HEK293T (cell line): ENCODE measurements around the gene ADPGK.
"Not testable (repeated sequence)": the region's sequence is repeated elsewhere in the genome, so short reads cannot be mapped to it uniquely, and the experiment has no call there.

Experiments used
- CTCF ChIA-PET: fragments of 350-600 bp; formaldehyde crosslinking; extraction: SDS; loops from one replicate; lab custom pipeline; 2021; ENCODE audit warnings: antibody characterized with exemption, inconsistent platforms; lab: Yijun Ruan, JAX
- POLR2A ChIA-PET: fragments of 350-600 bp; formaldehyde crosslinking; extraction: SDS; loops from one replicate; lab custom pipeline; 2020; ENCODE audit warnings: antibody characterized with exemption, inconsistent platforms; lab: Yijun Ruan, JAX
- DNase-seq: peaks from one replicate; pipeline ENCODE4 v3.0.0; 2012; ENCODE audit warnings: mixed read lengths; ENCODE audit errors: extremely low spot score
- ARNT ChIP-seq: fragments of 450-650 bp; IDR thresholded peaks from 2 replicates; pipeline ENCODE4 v1.6.1; 2017; ENCODE audit warnings: mild to moderate bottlenecking
- BHLHE40 ChIP-seq: fragments of 450-650 bp; IDR thresholded peaks from 2 replicates; pipeline ENCODE4 v1.6.1; 2016; ENCODE audit warnings: mild to moderate bottlenecking, moderate library complexity, borderline replicate concordance
- CTBP1 ChIP-seq: fragments of 450-650 bp; IDR thresholded peaks from 2 replicates; pipeline ENCODE4 v1.6.1; 2016; ENCODE audit warnings: borderline replicate concordance
- ELF4 ChIP-seq: fragments of 450-650 bp; IDR thresholded peaks from 2 replicates; pipeline ENCODE4 v1.6.1; 2017; ENCODE audit warnings: antibody characterized with exemption
- FOXA1 ChIP-seq: fragments of 450-650 bp; IDR thresholded peaks from 2 replicates; pipeline ENCODE4 v1.6.1; 2016; ENCODE audit warnings: mild to moderate bottlenecking
- FOXK2 ChIP-seq: fragments of 450-650 bp; IDR thresholded peaks from 2 replicates; pipeline ENCODE4 v1.6.1; 2016; ENCODE audit warnings: mild to moderate bottlenecking
- FOXM1 ChIP-seq: fragments of 450-650 bp; IDR thresholded peaks from 2 replicates; pipeline ENCODE4 v1.6.1; 2017; ENCODE audit warnings: mild to moderate bottlenecking, borderline replicate concordance
- HDGF ChIP-seq: fragments of 450-650 bp; IDR thresholded peaks from 2 replicates; pipeline ENCODE4 v1.6.1; 2017; ENCODE audit warnings: antibody characterized with exemption, borderline replicate concordance
- L3MBTL2 ChIP-seq: fragments of 450-650 bp; conservative IDR thresholded peaks from 2 replicates; pipeline ENCODE4 v1.6.1; 2016; ENCODE audit warnings: mild to moderate bottlenecking
- LEF1 ChIP-seq: fragments of 450-650 bp; IDR thresholded peaks from 2 replicates; pipeline ENCODE4 v1.6.1; 2017; ENCODE audit warnings: mild to moderate bottlenecking, borderline replicate concordance
- NFRKB ChIP-seq: fragments of 450-650 bp; IDR thresholded peaks from 2 replicates; pipeline ENCODE4 v1.6.1; 2016; ENCODE audit warnings: mild to moderate bottlenecking, moderate library complexity
- PKNOX1 ChIP-seq: fragments of 450-650 bp; IDR thresholded peaks from 2 replicates; pipeline ENCODE4 v1.6.1; 2016
- SP1 ChIP-seq: fragments of 450-650 bp; IDR thresholded peaks from 2 replicates; pipeline ENCODE4 v1.6.1; 2017
- SUZ12 ChIP-seq: fragments of 450-650 bp; IDR thresholded peaks from 2 replicates; pipeline ENCODE4 v1.6.1; 2016; ENCODE audit warnings: mild to moderate bottlenecking
- TARDBP ChIP-seq: fragments of 450-650 bp; IDR thresholded peaks from 2 replicates; pipeline ENCODE4 v1.6.1; 2016
- ZNF384 ChIP-seq: fragments of 450-650 bp; IDR thresholded peaks from 2 replicates; pipeline ENCODE4 v1.6.1; 2016

The ADPGK gene

GRCh38 chr15:72732086-72732485 is 51.5 kb downstream of the ADPGK start:
- POLR2A ChIA-PET: interaction anchor here (1.2 to 1.4 kb wide), 2 partner anchors 10 to 46 kb away, joined by 3 to 4 read pairs; partner anchors contain the start of genes BBS4 and HIGD2B
- DNase-seq: no peak
- TF ChIP-seq SUZ12 (no peak), LEF1 (no peak), HDGF (no peak), L3MBTL2 (no peak), ELF4 (no peak), FOXA1 (no peak), NFRKB (no peak), TARDBP (no peak), FOXM1 (no peak), FOXK2 (no peak)
- CTCF ChIA-PET: interaction anchor here (4.6 kb wide), 1 partner anchor 10 kb away, joined by 15 read pairs; no protein-coding TSS in a partner anchor

GRCh38 chr15:72728821-72729220 is 54.7 kb downstream of the ADPGK start:
- POLR2A ChIA-PET: no interaction called here
- TF ChIP-seq SP1: no peak
- no peak for TF ChIP-seq ELF4
- TF ChIP-seq PKNOX1: no peak
- DNase-seq: no peak
- CTCF ChIA-PET: no interaction called here

- DNase-seq, POLR2A ChIA-PET, CTCF ChIA-PET: not testable (repeated sequence)
Observed at GRCh38 chr15:72728249-72728648, 55.3 kb downstream of the ADPGK start.

- ChIA-PET CTCF (interaction anchor here (1.2 kb wide), 1 partner anchor 53 kb away, joined by 7 read pairs; no protein-coding TSS in a partner anchor), POLR2A (interaction anchor here (0.9 kb wide), 1 partner anchor 41 kb away, joined by 3 read pairs; the partner anchor contains the start of genes BBS4 and HIGD2B)
- no peak for TF ChIP-seq SP1
- no peak for TF ChIP-seq CTBP1
- no peak for TF ChIP-seq ELF4
- TF ChIP-seq FOXK2: no peak
- TF ChIP-seq NFRKB: no peak
- TF ChIP-seq ZNF384: no peak
- no peak for TF ChIP-seq PKNOX1
- TF ChIP-seq FOXM1: no peak
- TF ChIP-seq SUZ12: no peak
- no peak for TF ChIP-seq L3MBTL2
- TF ChIP-seq TARDBP: no peak
- TF ChIP-seq LEF1: no peak
- TF ChIP-seq HDGF: no peak
- TF ChIP-seq FOXA1: no peak
- no peak for TF ChIP-seq BHLHE40
- TF ChIP-seq ARNT: no peak
Observed at GRCh38 chr15:72727154-72727553, 56.4 kb downstream of the ADPGK start.

GRCh38 chr15:72725851-72726250 is 57.7 kb downstream of the ADPGK start:
- POLR2A ChIA-PET, CTCF ChIA-PET, DNase-seq: not testable (repeated sequence)

More at GRCh38 chr15:72727154-72727553, 56.4 kb downstream of the ADPGK start:
- DNase-seq: no peak

GRCh38 chr15:72725446-72725845 is 58.1 kb downstream of the ADPGK start:
- ChIA-PET POLR2A (no interaction called here), CTCF (no interaction called here)
- no peak for TF ChIP-seq ELF4
- no peak for TF ChIP-seq HDGF
- no peak for TF ChIP-seq L3MBTL2
- TF ChIP-seq SUZ12: no peak
- no peak for TF ChIP-seq ARNT
- TF ChIP-seq SP1: no peak
- TF ChIP-seq FOXA1: no peak
- TF ChIP-seq PKNOX1: no peak
- TF ChIP-seq CTBP1: no peak
- no peak for TF ChIP-seq FOXM1
- no peak for TF ChIP-seq NFRKB
- no peak for TF ChIP-seq FOXK2
- no peak for TF ChIP-seq TARDBP
- TF ChIP-seq LEF1: no peak
- TF ChIP-seq BHLHE40: no peak
- TF ChIP-seq ZNF384: no peak
- no peak for DNase-seq

GRCh38 chr15:72724028-72724427 is 59.5 kb downstream of the ADPGK start:
- TF ChIP-seq ELF4 (no peak), L3MBTL2 (no peak), HDGF (no peak)
- DNase-seq: no peak
- CTCF ChIA-PET: no interaction called here
- POLR2A ChIA-PET: no interaction called here
